Left ventricle myocardium superior (tissue), 1 donor: ENCODE measurements around the gene CENPA. TPM values are rescaled to one million over a fixed set of nuclear protein-coding genes. Genes with fewer than 3 reads are reported as not detected.
A peak's percentile ranks its signal among the peaks of the same experiment; 100 is the strongest.
"Not testable (repeated sequence)": the region's sequence is repeated elsewhere in the genome, so short reads cannot be mapped to it uniquely, and the experiment has no call there.

Experiments
- ATAC-seq: fragments of 200-7000 bp; cut with Tn5 transposase; one replicate; pipeline ENCODE4 v1.9.1; 2020; ENCODE audit warnings: mild to moderate bottlenecking, moderate library complexity
- DNase-seq: peaks from one replicate; pipeline ENCODE4 v3.0.0-alpha.2; 2020
- intact Hi-C: fragments of 100-400 bp; cut with micrococcal nuclease; formaldehyde crosslinking; loops from one replicate; pipeline ENCODE4 v1.11.0; 2022
- long read RNA-seq: library from polyadenylated mRNA; unstranded; transcript quantifications from one replicate; pipeline ENCODE4 v2.0.0, GENCODE V29; 2021
- total RNA-seq: library from RNA; stranded (reverse); fragmentation: NEBNext Ultra II Directional; extraction: Animal tissue kit (Norgen Biotek cat#: 25700); gene quantifications from one replicate; pipeline ENCODE4 v1.2.1, GENCODE V29; 2021
- donor health status: DM: no; HTN: yes; CAD: no; lungs with severe emphysema.

Gene CENPA
- total RNA-seq: not detected
- long read RNA-seq, partial matches to known transcripts: 0 of 3 reads
- long read RNA-seq, other reads (novel, unspliced or antisense): 3 of 3 reads

DNA sequence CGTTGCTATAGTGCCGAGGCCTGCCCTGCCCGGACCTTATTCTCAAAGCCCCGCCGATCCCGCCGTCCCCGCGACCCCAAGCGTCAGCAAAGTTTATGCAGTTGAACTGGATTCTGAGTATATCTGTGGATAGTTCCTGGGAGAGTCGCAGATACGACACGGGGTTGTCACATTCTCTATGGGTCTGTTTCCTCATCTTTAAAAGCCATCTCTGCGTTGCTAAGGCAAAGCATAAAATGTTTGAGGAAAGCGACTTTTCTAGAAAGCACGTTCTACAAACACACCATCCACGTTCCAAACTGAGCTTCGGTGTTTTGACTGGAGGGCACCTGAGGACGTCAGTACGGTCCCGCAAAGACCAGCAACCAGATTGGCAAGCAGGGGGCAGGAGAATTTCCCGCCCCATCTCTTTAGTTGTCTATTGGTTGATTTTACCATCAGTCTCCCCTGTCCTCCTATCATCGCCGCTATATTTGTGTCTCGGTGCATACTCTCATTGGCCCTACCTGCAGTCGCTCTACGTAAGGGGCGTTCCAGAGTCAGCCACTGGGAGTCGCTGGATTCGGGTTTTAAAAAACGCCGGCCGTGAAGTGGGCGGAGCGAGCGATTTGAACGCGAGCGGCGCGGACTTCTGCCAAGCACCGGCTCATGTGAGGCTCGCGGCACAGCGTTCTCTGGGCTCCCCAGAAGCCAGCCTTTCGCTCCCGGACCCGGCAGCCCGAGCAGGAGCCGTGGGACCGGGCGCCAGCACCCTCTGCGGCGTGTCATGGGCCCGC lies at the start of gene CENPA:
CENPA (plus strand) TSS at position 626 of the 776 bp plus-strand sequence; CDS start at position 767, 141 bp downstream.
- intact Hi-C loops: no loop called here
- ATAC-seq: peak; percentile 99
- peak; percentile 97 for DNase-seq

DNA sequence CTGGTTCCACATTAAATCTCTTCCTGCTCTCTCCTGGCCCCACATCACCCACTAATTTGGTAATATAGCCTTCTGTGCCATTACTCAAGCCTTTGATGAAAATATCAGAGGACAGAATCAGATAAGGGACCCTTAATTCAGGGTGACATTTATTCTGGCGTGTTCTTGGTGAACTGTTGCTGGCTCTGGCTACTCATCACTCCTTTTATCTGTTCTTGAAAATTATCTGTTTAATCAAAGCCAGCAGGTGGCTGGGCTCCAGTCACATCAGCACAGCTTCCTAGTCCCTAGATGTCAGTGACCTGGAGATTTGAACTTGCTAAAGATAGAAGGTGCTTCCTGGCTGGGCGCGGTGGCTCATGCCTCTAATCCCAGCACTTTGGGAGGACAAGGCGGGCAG lies 48.6 kb upstream of the CENPA start:
- DNase-seq (no peak), ATAC-seq (no peak)
- intact Hi-C loops: no loop called here

DNA sequence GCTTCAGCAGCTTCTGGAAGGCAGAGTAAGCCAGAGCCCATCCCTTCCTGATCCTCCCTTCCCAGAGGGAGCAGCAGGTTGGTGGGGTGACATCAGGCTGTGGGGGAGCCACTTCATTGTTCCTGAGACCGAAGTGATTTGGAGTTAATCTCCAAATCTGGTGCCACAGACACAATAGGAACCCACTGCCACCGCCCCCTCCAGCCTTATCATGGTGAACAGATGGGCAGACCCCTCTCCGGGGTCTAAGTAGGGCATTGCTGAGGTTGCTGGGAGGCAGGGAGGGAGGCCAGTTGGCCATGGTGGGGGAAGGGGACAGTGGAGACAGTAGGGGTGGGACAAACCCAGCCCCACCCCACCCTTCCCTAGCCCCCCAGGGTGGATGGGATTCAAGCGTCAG lies 47.4 kb upstream of the CENPA start:
- intact Hi-C loops: no loop called here
- no peak for DNase-seq
- ATAC-seq: no peak

- intact Hi-C loops: no loop called here
- no peak for ATAC-seq
- no peak for DNase-seq
Observed at GRCh38 chr2:26739514-26739913, 46.3 kb upstream of the CENPA start.

GRCh38 chr2:26740346-26740745 lies 45.5 kb upstream of the CENPA start:
- ATAC-seq (no peak), DNase-seq (no peak)
- intact Hi-C loops: no loop called here

GRCh38 chr2:26740890-26741302 lies 45.0 kb upstream of the CENPA start:
- intact Hi-C loops: no loop called here
- DNase-seq: no peak
- no peak for ATAC-seq

- ATAC-seq (no peak), DNase-seq (no peak)
- intact Hi-C loops: no loop called here
Observed at GRCh38 chr2:26742048-26742770, 43.6 kb upstream of the CENPA start.

DNA sequence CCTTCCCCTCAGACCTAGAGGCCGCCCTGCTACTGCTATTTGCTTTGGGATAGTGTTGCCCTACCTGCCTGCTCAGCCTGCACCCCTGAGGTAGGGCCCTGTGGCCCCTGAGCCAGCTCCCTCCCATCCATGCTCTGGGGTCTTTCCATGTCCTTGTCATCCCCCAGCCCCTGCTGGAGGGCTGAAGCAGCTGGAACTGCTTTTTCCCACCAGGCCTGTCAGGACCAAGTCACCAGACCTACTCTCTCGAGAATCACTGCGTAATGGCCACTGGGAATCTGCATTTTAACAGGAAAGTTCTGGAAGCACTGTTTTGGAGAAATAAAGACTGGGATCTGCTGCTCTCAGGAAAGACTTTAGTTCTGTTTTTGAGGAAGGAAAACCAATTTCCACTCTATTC lies 42.0 kb upstream of the CENPA start:
- DNase-seq (no peak), ATAC-seq (no peak)
- intact Hi-C loops: no loop called here

GRCh38 chr2:26744953-26745352 lies 40.9 kb upstream of the CENPA start:
- DNase-seq: no peak
- intact Hi-C loops: no loop called here
- no peak for ATAC-seq

- ATAC-seq (peak; percentile 91), DNase-seq (peak; percentile 88)
- intact Hi-C loops: loop anchor here (2.0 kb wide), 1 partner anchor 141 kb away; no protein-coding TSS in a partner anchor
Observed at GRCh38 chr2:26745609-26746327, 40.1 kb upstream of the CENPA start.

DNA sequence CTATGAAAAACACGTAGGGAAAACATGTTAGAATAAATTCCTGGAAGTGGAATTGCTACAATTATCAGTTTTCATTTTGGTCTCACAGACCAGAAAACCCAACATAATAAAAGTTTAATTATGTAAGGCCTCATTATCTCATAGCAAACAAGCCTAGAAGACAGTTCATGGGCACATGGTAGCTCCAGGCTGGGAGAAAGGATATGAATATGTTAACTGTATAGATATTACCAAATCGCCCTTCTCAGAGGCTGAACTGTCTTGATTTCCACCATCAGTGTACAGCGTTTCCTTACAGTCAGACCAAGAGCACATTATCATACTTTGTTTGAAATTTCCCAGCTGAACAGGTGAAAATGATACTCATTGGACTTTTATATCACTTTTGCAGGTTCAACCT lies 38.9 kb upstream of the CENPA start:
- DNase-seq (no peak), ATAC-seq (no peak)
- intact Hi-C loops: loop anchor here (2.0 kb wide), 1 partner anchor 142 kb away; no protein-coding TSS in a partner anchor

DNA sequence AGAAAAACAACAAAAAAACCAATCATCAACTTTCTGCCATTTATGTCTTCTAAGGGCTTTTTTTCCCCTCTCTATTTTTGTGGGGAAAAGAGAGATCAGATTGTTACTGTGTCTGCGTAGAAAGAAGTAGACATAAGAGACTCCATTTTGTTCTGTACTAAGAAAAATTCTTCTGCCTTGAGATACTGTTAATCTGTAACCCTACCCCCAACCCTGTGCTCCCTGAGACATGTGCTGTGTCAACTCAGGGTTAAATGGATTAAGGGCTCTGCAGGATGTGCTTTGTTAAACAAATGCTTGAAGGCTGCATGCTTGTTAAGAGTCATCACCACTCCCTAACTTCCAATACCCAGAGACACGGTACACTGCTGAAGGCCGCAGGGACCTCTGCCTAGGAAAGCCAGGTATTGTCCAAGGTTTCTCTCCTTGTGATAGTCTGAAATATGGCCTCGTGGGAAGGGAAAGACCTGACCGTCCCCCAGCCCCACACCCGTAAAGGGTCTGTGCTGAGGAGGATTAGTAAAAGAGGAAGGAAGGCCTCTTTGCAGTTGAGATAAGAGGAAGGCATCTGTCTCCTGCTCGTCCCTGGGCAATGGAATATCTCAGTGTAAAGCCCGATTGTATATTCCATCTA lies 36.0 kb upstream of the CENPA start:
- DNase-seq, intact Hi-C loops, ATAC-seq: not testable (repeated sequence)

- DNase-seq, intact Hi-C loops, ATAC-seq: not testable (repeated sequence)
Observed at GRCh38 chr2:26750467-26750866, 35.4 kb upstream of the CENPA start.

GRCh38 chr2:26752656-26753055 lies 33.2 kb upstream of the CENPA start:
- intact Hi-C loops: no loop called here
- no peak for DNase-seq
- no peak for ATAC-seq

DNA sequence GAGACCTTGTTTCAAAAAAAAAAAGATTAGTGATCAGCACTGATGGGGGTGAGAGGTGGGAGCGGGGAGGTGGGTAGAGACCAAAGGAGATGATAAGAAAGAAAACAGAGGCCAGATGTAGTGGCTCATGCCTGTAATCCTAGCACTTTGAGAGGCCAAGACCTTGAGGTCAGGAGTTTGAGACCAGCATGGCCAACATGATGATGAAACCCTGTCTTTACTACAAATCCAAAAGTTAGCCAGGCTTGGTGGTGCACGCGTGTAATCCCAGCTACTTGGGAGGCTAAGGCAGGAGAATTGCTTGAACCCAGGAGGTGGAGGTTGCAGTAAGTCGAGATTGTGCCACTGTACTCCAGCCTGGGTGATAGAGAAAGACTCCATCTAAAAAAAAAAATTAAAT lies 31.3 kb upstream of the CENPA start:
- intact Hi-C loops: no loop called here
- ATAC-seq (no peak), DNase-seq (no peak)

GRCh38 chr2:26754972-26755670 lies 30.7 kb upstream of the CENPA start:
- DNase-seq (no peak), ATAC-seq (no peak)
- intact Hi-C loops: no loop called here

GRCh38 chr2:26756337-26756736 lies 29.5 kb upstream of the CENPA start:
- ATAC-seq (no peak), DNase-seq (no peak)
- intact Hi-C loops: no loop called here

GRCh38 chr2:26757873-26758789 lies 27.7 kb upstream of the CENPA start:
- peak; percentile 59 for ATAC-seq
- intact Hi-C loops: no loop called here
- no peak for DNase-seq
